ENCODE results near the gene YJU2. TPM values are rescaled to one million over a fixed set of nuclear protein-coding genes. Genes with fewer than 3 reads are reported as not detected.
"Not testable (repeated sequence)": the region's sequence is repeated elsewhere in the genome, so short reads cannot be mapped to it uniquely, and the experiment has no call there.

Gene YJU2
- total and polyA plus RNA-seq, 9 donors, result 14.2 to 16.0 (median 15.1) TPM

DNA sequence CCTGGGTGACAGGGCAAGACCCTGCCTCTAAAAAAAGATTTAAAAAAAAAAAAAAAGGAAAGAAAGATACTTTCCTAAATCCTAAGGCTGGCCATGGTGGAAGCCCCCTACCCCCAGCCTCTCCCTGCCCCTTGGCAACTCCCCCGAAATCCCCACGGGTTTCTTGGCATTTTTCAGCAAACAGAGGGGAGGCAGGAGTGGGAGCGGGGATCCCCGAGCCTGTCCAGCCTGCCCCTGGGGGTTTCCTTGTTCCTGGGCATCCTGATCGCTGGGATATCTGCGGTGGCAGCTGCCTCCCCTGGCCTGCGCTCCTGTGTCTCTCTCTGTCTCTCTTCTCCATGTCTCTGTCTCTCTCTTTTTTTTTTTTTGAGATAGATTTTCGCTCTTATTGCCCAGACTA is 21.0 kb upstream of the YJU2 start:
- DNase-seq, result no peak
- H3K4me1 ChIP-seq (ENCODE audit: control insufficient read depth, insufficient read depth, low read length), result peaks cover 8% of the 10 kb centered on the region
- no peaks in the 10 kb centered on the region for H3K36me3 ChIP-seq (ENCODE audit: control insufficient read depth, insufficient read depth, low read length)
- peaks cover 3% of the 10 kb centered on the region for H3K27me3 ChIP-seq (ENCODE audit: control insufficient read depth, insufficient read depth, low read length)
- WGBS (ENCODE audit: insufficient coverage), result 77% methylated on average over 4 of the region's 8 CpGs
- H3K9me3 ChIP-seq (replicated peaks; ENCODE audit: control insufficient read depth, low read depth, low read length), result no peaks in the 10 kb centered on the region
- no peak overlapping the region for H3K4me3 ChIP-seq (ENCODE audit: low read length)
- no peak overlapping the region for H3K27ac ChIP-seq (ENCODE audit: low read length)

DNA sequence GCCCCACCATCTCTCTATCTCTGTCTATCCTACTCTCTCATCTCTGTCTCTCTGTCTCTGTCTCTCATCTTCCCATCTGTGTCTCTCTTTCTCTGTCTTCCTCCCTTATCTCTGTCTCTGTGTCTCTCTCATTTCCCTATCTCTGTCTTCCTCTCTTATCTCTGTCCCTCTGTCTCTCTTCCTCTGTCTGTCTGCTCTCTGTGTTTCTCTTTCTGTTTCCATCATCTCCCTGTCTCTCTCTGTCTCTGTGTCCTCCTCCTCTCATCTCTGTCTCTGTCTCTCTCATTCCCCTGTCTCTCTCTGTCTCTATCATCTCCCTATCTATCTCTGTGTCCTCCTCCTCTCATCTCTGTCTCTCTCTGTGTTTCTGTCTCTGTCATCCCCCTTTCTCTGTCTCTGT is 19.1 kb upstream of the YJU2 start:
- peaks cover 3% of the 10 kb centered on the region for H3K27me3 ChIP-seq (ENCODE audit: control insufficient read depth, insufficient read depth, low read length)
- H3K27ac ChIP-seq (ENCODE audit: low read length), result no peak overlapping the region
- H3K4me1 ChIP-seq (ENCODE audit: control insufficient read depth, insufficient read depth, low read length), result peaks cover 8% of the 10 kb centered on the region
- H3K9me3 ChIP-seq (replicated peaks; ENCODE audit: control insufficient read depth, low read depth, low read length), result no peaks in the 10 kb centered on the region
- DNase-seq, result no peak
- no peak overlapping the region for H3K4me3 ChIP-seq (ENCODE audit: low read length)
- no peaks in the 10 kb centered on the region for H3K36me3 ChIP-seq (ENCODE audit: control insufficient read depth, insufficient read depth, low read length)

DNA sequence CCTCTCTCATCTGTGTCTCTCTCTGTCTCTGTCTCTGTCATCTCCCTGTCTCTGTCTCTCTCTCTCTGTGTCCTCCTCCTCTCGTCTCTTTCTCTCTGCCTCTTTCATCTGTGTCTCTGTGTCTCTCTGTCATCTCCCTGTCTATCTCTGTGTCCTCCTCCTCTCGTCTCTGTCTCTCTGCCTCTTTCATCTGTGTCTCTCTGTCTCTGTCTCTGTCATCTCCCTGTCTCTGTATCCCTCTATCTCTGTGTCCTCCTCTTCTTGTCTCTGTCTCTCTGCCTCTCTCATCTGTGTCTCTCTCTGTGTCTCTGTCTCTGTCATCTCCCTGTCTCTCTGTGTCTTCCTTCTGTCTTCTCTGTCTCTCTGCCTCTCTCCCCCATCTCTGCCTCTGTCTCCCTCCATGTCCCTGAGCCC is 18.1 kb upstream of the YJU2 start:
- Histone ChIP-seq H3K4me3 (ENCODE audit: low read length) (no peak overlapping the region), H3K27ac (ENCODE audit: low read length) (no peak overlapping the region), H3K27me3 (ENCODE audit: control insufficient read depth, insufficient read depth, low read length) (peaks cover 3% of the 10 kb centered on the region), H3K4me1 (ENCODE audit: control insufficient read depth, insufficient read depth, low read length) (peaks cover 12% of the 10 kb centered on the region), H3K9me3 (replicated peaks; ENCODE audit: control insufficient read depth, low read depth, low read length) (no peaks in the 10 kb centered on the region), H3K36me3 (ENCODE audit: control insufficient read depth, insufficient read depth, low read length) (no peaks in the 10 kb centered on the region)
- DNase-seq, result no peak
- WGBS (ENCODE audit: insufficient coverage), result 91% methylated on average over 2 of the region's 2 CpGs

DNA sequence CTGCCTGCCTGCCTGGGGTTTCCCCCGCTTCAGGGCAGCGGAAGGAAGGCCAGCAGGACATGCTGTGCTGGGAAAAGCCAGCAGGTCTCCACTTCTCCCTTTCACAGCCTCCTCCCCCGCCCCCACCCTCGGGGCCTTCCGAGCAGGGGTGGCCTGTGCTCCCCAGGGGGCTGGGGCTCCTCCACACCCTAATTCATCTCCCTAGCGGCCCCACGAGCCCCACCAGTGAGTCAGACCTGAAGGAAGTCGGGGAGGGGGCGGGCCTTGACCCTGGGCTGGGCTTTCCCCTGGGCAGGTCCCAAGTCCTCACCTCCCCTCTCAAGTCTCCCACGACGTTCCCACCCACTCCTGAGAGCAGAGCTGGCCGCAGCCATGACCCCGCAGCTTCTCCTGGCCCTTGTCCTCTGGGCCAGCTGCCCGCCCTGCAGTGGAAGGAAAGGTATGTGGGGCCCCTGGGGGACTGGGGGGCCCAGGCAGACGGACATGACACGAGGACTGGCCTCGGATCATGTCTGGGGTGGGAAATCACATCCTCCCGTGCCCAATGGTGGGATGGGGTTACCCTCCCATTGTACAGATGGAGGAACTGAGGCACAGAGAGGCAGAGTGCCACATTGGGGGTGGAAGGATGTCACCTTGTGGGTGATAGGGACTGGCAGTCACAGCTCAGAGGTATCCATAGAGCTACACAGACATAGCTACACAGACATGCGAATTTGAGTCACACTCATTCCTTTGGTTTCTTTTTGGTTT is 17.5 kb upstream of the YJU2 start, which contains the start of gene EBI3:
TSS of gene EBI3 (plus strand) at position 345 of the 753 bp plus-strand sequence. CDS start at position 373, 28 bp downstream.
- DNase-seq, result peak; percentile 28
- Histone ChIP-seq H3K36me3 (ENCODE audit: control insufficient read depth, insufficient read depth, low read length) (no peaks in the 10 kb centered on the region), H3K9me3 (replicated peaks; ENCODE audit: control insufficient read depth, low read depth, low read length) (no peaks in the 10 kb centered on the region), H3K27me3 (ENCODE audit: control insufficient read depth, insufficient read depth, low read length) (peaks cover 3% of the 10 kb centered on the region), H3K27ac (ENCODE audit: low read length) (no peak within 1 kb of the TSS), H3K4me3 (ENCODE audit: low read length) (no peak within 1 kb of the TSS), H3K4me1 (ENCODE audit: control insufficient read depth, insufficient read depth, low read length) (peaks cover 12% of the 10 kb centered on the region)
- WGBS (ENCODE audit: insufficient coverage), result 19% methylated on average over 11 of the region's 19 CpGs

DNA sequence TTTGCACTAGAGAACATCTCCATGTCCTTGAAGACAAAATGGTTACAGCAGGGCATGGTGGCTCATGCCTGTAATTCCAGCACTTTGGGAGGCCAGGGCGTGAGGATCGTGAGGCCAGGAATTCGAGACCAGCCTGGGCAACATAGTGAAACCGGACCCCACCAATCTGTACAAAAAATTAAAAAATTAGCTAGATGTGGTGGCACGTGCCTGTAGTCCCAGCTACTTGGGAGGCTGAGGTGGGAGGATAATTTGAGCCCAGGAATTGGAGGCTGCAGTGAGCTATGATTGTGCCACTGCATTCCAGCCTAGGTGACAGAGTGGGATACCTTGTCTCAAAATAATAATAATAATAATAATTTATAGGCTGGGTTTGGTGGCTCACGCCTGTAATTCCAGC is 16.6 kb upstream of the YJU2 start:
- not testable (repeated sequence) for H3K36me3 ChIP-seq (ENCODE audit: control insufficient read depth, insufficient read depth, low read length); H3K27me3 ChIP-seq (ENCODE audit: control insufficient read depth, insufficient read depth, low read length); DNase-seq; H3K9me3 ChIP-seq (replicated peaks; ENCODE audit: control insufficient read depth, low read depth, low read length); H3K4me3 ChIP-seq (ENCODE audit: low read length); H3K27ac ChIP-seq (ENCODE audit: low read length)
- 100% methylated on average over 1 of the region's 6 CpGs for WGBS (ENCODE audit: insufficient coverage)
- H3K4me1 ChIP-seq (ENCODE audit: control insufficient read depth, insufficient read depth, low read length), result peaks cover 12% of the 10 kb centered on the region

DNA sequence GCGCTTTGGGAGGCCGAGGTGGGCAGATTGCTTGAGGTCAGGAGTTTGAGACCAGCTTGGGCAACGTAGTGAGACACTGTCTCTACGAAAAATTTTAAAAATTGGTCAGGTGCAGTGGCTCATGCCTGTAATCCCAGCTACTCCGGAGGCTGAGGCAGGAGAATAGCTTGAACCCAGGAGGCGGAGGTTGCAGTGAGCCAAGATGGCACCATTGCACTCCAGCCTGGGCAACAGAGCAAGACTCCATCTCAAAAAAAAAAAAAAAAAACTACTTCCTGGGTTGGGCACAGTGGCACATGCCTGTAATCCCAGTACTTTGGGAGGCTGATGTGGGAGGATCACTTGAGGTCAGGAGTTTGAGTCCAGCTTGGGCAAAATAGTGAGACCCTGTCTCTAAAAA is 15.4 kb upstream of the YJU2 start:
- H3K9me3 ChIP-seq (replicated peaks; ENCODE audit: control insufficient read depth, low read depth, low read length); H3K27me3 ChIP-seq (ENCODE audit: control insufficient read depth, insufficient read depth, low read length); DNase-seq; H3K4me3 ChIP-seq (ENCODE audit: low read length); H3K36me3 ChIP-seq (ENCODE audit: control insufficient read depth, insufficient read depth, low read length); H3K27ac ChIP-seq (ENCODE audit: low read length): not testable (repeated sequence)
- WGBS (ENCODE audit: insufficient coverage), result 84% methylated on average over 5 of the region's 6 CpGs
- H3K4me1 ChIP-seq (ENCODE audit: control insufficient read depth, insufficient read depth, low read length), result peaks cover 12% of the 10 kb centered on the region

DNA sequence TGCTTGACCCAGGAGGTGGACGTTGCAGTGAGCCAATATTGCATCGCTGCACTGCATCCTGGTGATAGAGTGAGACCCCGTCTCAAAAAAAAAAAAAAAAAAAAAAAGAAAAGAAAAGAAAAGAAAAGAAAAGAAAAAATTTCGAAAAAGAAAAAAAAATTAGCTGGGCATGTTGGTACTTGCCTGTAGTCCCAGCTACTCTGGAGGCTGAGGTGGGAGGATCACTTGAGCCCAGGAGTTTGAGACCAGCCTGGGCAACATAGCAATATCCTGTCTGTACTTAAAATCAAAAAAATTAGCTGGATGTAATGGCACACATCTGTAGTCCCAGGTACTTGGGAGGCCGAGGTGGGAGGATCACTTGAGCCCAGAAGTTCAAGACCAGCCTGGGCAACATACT is 14.7 kb upstream of the YJU2 start:
- H3K27me3 ChIP-seq (ENCODE audit: control insufficient read depth, insufficient read depth, low read length); H3K36me3 ChIP-seq (ENCODE audit: control insufficient read depth, insufficient read depth, low read length); H3K9me3 ChIP-seq (replicated peaks; ENCODE audit: control insufficient read depth, low read depth, low read length); H3K4me3 ChIP-seq (ENCODE audit: low read length); DNase-seq; H3K27ac ChIP-seq (ENCODE audit: low read length): not testable (repeated sequence)
- H3K4me1 ChIP-seq (ENCODE audit: control insufficient read depth, insufficient read depth, low read length), result peaks cover 12% of the 10 kb centered on the region
- WGBS (ENCODE audit: insufficient coverage), result 83% methylated on average over 1 of the region's 5 CpGs

DNA sequence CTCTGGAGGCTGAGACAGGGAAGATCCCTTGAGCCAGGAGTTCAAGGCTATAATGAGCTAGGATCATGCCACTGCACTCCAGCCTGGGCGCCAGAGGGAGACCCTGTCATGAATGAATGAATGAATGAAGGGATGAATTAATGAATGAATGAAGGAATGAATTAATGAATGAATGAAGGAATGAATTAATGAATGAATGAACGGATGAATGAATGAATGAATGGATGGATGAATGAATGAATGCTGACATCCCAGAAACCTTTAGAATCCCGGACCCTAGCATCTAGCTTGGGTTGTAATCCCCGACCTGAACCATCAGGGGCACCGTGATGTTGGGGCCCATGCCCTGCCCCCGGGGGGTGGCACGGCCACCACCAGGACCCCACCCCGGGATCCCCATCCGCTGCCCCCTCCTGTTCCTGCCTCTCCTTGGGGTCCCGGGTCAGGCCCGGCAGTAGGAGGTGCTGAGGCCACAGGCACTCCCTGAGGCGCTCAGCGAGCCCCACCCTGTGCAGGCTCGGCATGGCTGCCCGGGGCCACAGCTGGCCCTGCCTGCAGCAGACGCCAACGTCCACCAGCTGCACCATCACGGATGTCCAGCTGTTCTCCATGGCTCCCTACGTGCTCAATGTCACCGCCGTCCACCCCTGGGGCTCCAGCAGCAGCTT is 14.1 kb upstream of the YJU2 start:
- WGBS (ENCODE audit: insufficient coverage), result 33% methylated on average over 21 of the region's 21 CpGs
- no peaks in the 10 kb centered on the region for H3K36me3 ChIP-seq (ENCODE audit: control insufficient read depth, insufficient read depth, low read length)
- H3K27me3 ChIP-seq (ENCODE audit: control insufficient read depth, insufficient read depth, low read length), result peaks cover 3% of the 10 kb centered on the region
- no peaks in the 10 kb centered on the region for H3K9me3 ChIP-seq (replicated peaks; ENCODE audit: control insufficient read depth, low read depth, low read length)
- H3K4me1 ChIP-seq (ENCODE audit: control insufficient read depth, insufficient read depth, low read length), result peaks cover 12% of the 10 kb centered on the region
- H3K4me3 ChIP-seq (ENCODE audit: low read length), result no peak overlapping the region
- DNase-seq, result peak; percentile 51
- H3K27ac ChIP-seq (ENCODE audit: low read length), result no peak overlapping the region

DNA sequence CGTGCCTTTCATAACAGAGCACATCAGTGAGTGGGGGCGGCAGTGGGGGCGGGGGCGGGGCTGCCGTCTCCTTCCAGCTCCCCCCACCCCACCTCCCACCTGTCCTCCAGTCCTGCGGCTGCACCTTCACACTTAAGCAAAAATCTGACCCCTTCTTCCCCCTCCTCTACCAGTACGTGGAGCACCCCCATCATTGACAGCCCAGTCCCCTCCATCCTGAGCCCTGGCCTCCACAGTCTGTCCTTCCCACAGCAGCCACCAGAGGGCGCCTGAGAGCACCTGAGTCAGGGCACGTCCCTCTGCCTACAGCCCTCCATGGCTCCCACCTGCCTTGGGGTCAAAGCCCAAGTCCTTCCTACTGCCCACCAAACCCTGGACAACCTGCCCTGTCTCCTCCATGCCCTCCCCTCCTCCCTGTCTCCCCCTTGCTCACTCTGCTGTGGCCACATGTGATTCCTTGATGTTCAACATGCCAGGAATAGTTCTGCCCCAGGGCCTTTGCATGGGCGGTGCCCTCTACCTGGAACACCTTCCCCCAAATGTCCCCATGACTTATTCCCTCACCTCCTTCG is 13.5 kb upstream of the YJU2 start:
- Histone ChIP-seq H3K36me3 (ENCODE audit: control insufficient read depth, insufficient read depth, low read length) (no peaks in the 10 kb centered on the region), H3K4me3 (ENCODE audit: low read length) (no peak overlapping the region), H3K27ac (ENCODE audit: low read length) (no peak overlapping the region), H3K27me3 (ENCODE audit: control insufficient read depth, insufficient read depth, low read length) (peaks cover 3% of the 10 kb centered on the region), H3K9me3 (replicated peaks; ENCODE audit: control insufficient read depth, low read depth, low read length) (no peaks in the 10 kb centered on the region), H3K4me1 (ENCODE audit: control insufficient read depth, insufficient read depth, low read length) (peaks cover 12% of the 10 kb centered on the region)
- 28% methylated on average over 11 of the region's 11 CpGs for WGBS (ENCODE audit: insufficient coverage)
- DNase-seq, result peak; percentile 36

DNA sequence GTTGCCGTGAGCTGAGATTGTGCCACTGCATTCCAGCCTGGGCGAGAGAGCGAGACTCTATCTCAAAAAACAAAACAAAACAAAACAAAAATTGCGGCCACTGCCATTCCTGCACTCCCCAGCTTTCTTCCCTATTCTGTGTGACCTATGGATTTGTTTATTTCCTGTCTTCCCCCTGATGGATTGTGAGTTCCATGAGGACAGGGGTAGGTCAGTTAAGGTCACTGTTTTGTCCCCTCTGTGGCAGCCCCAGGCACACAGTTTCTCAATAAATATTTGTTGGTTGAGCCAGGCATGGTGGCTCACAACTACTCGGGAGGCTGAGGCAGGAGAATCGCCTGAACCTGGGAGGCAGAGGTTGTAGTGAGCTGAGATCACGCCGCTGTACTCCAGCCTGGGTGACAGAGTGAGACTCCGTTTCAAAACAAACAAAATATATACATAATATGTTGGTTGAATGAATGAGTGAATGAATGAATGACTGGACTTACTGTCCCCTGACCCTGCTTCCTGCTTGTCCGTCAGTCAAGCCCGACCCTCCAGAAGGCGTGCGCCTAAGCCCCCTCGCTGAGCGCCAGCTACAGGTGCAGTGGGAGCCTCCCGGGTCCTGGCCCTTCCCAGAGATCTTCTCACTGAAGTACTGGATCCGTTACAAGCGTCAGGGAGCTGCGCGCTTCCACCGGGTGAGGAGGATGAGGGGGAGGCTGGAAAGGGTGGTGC is 12.6 kb upstream of the YJU2 start:
- Histone ChIP-seq H3K4me3 (ENCODE audit: low read length) (no peak overlapping the region), H3K4me1 (ENCODE audit: control insufficient read depth, insufficient read depth, low read length) (peaks cover 8% of the 10 kb centered on the region), H3K36me3 (ENCODE audit: control insufficient read depth, insufficient read depth, low read length) (no peaks in the 10 kb centered on the region), H3K27ac (ENCODE audit: low read length) (no peak overlapping the region), H3K27me3 (ENCODE audit: control insufficient read depth, insufficient read depth, low read length) (no peaks in the 10 kb centered on the region), H3K9me3 (replicated peaks; ENCODE audit: control insufficient read depth, low read depth, low read length) (no peaks in the 10 kb centered on the region)
- no peak for DNase-seq
- whole genome bisulfite sequencing (ENCODE audit: insufficient coverage), result 24% methylated on average over 11 of the region's 21 CpGs

All from muscle of leg (tissue), 11 donors.